ENCODE measurements around the gene TRIM15. TPM values are rescaled to one million over a fixed set of nuclear protein-coding genes. Genes with fewer than 3 reads are reported as not detected.
A peak's percentile ranks its signal among the peaks of the same experiment; 100 is the strongest.

TRIM15 gene
- total RNA-seq, 2 donors from 2014 or later = not detected

GRCh38 chr6:30154709-30155519, 8.4 kb upstream of the TRIM15 start:
- Histone ChIP-seq H3K4me3 (no peak overlapping the region), H3K27ac (no peak overlapping the region), H3K36me3 (no peaks in the 10 kb centered on the region), H3K4me1 (peaks cover 0 to 10% of the 10 kb centered on the region in 2 donors), H3K27me3 (no peaks in the 10 kb centered on the region), H3K9me3 (no peaks in the 10 kb centered on the region)
- DNase-seq (ENCODE audit: low spot score) = no peak
- TF ChIP-seq CTCF (IDR thresholded peaks at IDR 0.05) = no peak

GRCh38 chr6:30155520-30156261, 7.7 kb upstream of the TRIM15 start:
- no peak for TF ChIP-seq CTCF (IDR thresholded peaks at IDR 0.05)
- Histone ChIP-seq H3K4me3 (no peak overlapping the region), H3K27ac (no peak overlapping the region), H3K36me3 (no peaks in the 10 kb centered on the region), H3K27me3 (no peaks in the 10 kb centered on the region), H3K4me1 (peaks cover 0 to 10% of the 10 kb centered on the region in 2 donors), H3K9me3 (no peaks in the 10 kb centered on the region)
- no peak for DNase-seq (ENCODE audit: low spot score)

GRCh38 chr6:30156262-30156599, 7.1 kb upstream of the TRIM15 start:
- Histone ChIP-seq H3K27me3 (no peaks in the 10 kb centered on the region), H3K9me3 (no peaks in the 10 kb centered on the region), H3K27ac (no peak overlapping the region), H3K4me3 (no peak overlapping the region), H3K4me1 (peaks cover 0 to 10% of the 10 kb centered on the region in 2 donors), H3K36me3 (no peaks in the 10 kb centered on the region)
- DNase-seq (ENCODE audit: low spot score) = peak; percentile 69
- no peak for TF ChIP-seq CTCF (IDR thresholded peaks at IDR 0.05)

- no peaks in the 10 kb centered on the region for H3K9me3 ChIP-seq
- DNase-seq (ENCODE audit: low spot score) = no peak
- no peaks in the 10 kb centered on the region for H3K27me3 ChIP-seq
- H3K36me3 ChIP-seq = no peaks in the 10 kb centered on the region
- TF ChIP-seq CTCF (IDR thresholded peaks at IDR 0.05) = no peak
- H3K4me1 ChIP-seq = peaks cover 0 to 10% of the 10 kb centered on the region in 2 donors
- H3K4me3 ChIP-seq = no peak overlapping the region
- no peak overlapping the region for H3K27ac ChIP-seq
Observed at GRCh38 chr6:30156774-30157173, 6.6 kb upstream of the TRIM15 start.

- peaks cover 0 to 10% of the 10 kb centered on the region in 2 donors for H3K4me1 ChIP-seq
- H3K27me3 ChIP-seq = no peaks in the 10 kb centered on the region
- no peaks in the 10 kb centered on the region for H3K9me3 ChIP-seq
- no peak for TF ChIP-seq CTCF (IDR thresholded peaks at IDR 0.05)
- H3K4me3 ChIP-seq = no peak overlapping the region
- no peak for DNase-seq (ENCODE audit: low spot score)
- H3K27ac ChIP-seq = no peak overlapping the region
- no peaks in the 10 kb centered on the region for H3K36me3 ChIP-seq
Observed at GRCh38 chr6:30157581-30157980, 5.8 kb upstream of the TRIM15 start.
